PC-9 (cell line): ENCODE measurements around the gene ERBB2. TPM values are rescaled to one million over a fixed set of nuclear protein-coding genes. Genes with fewer than 3 reads are reported as not detected.

Source experiments
- BruUV-seq: library from RNA; stranded (reverse); fragments of 400-500 nt; replicated peaks from 2 replicates; lab custom pipeline; 2021; lab: Mats Ljungman, UMichigan
- CTCF ChIA-PET: fragments of 300-600 bp; sonication (Branson Sonifier 250); formaldehyde crosslinking; loops from one replicate; lab custom pipeline; 2022; ENCODE audit warnings: antibody characterized with exemption; lab: Charles Lee
- POLR2A ChIA-PET: fragments of 300-600 bp; sonication (Branson Sonifier 250); formaldehyde crosslinking; loops from one replicate; lab custom pipeline; 2022; ENCODE audit warnings: antibody characterized with exemption; ENCODE audit not compliant: unreplicated experiment; lab: Charles Lee
- DNase-seq, 2 experiments: peaks; one replicate each; pipeline versions ENCODE4 v3.0.0 to v3.0.0-alpha.2; 2015 to 2022; ENCODE audit warnings: mixed read lengths in 1 of 2
- H2AFZ ChIP-seq: fragments of 200-600 bp; sonication (generic); 2 replicates; pipeline ENCODE4 v1.8.1; 2017; ENCODE audit warnings: antibody characterized with exemption
- H3F3A ChIP-seq: fragments of 200-600 bp; sonication (generic); 2 replicates; pipeline ENCODE4 v1.8.1; 2017; ENCODE audit warnings: antibody characterized with exemption, mild to moderate bottlenecking, low read depth; ENCODE audit not compliant: insufficient read depth
- H3K27ac ChIP-seq: fragments of 200-600 bp; sonication (generic); 2 replicates; pipeline ENCODE4 v1.6.1; 2016; ENCODE audit warnings: mixed run types
- H3K27me3 ChIP-seq: fragments of 200-600 bp; sonication (generic); 2 replicates; pipeline ENCODE4 v1.6.1; 2016; ENCODE audit warnings: low read depth, mixed run types; ENCODE audit not compliant: insufficient read depth
- H3K36me3 ChIP-seq: fragments of 200-600 bp; sonication (generic); 2 replicates; pipeline ENCODE4 v1.6.1; 2016; ENCODE audit warnings: low read depth, mixed run types
- H3K4me1 ChIP-seq: fragments of 200-600 bp; sonication (generic); replicated peaks from 2 replicates; pipeline ENCODE4 v1.6.1; 2016; ENCODE audit warnings: mixed run types; ENCODE audit not compliant: insufficient read depth
- H3K4me2 ChIP-seq: fragments of 200-600 bp; sonication (generic); 2 replicates; pipeline ENCODE4 v1.6.1; 2017; ENCODE audit warnings: mixed run types
- H3K4me3 ChIP-seq: fragments of 200-600 bp; sonication (generic); 2 replicates; pipeline ENCODE4 v1.6.1; 2016; ENCODE audit warnings: mixed run types
- H3K79me2 ChIP-seq: fragments of 200-600 bp; sonication (generic); 2 replicates; pipeline ENCODE4 v1.6.1; 2017; ENCODE audit warnings: low read depth, mixed run types
- H3K9me2 ChIP-seq: fragments of 200-600 bp; sonication (generic); 2 replicates; pipeline ENCODE4 v1.8.1; 2017; ENCODE audit warnings: mild to moderate bottlenecking; ENCODE audit not compliant: insufficient read depth
- H3K9me3 ChIP-seq: fragments of 200-600 bp; sonication (generic); 2 replicates; pipeline ENCODE4 v1.8.1; 2016; ENCODE audit warnings: low read depth; ENCODE audit not compliant: insufficient read depth
- H4K20me1 ChIP-seq: fragments of 200-600 bp; sonication (generic); 2 replicates; pipeline ENCODE4 v1.8.1; 2017; ENCODE audit not compliant: insufficient read depth
- EZH2 ChIP-seq: fragments of 200-600 bp; sonication (generic); IDR thresholded peaks from 2 replicates; pipeline ENCODE4 v1.8.0; 2017; ENCODE audit warnings: antibody characterized with exemption, low read depth
- intact Hi-C: fragments of 100-400 bp; cut with micrococcal nuclease; formaldehyde crosslinking; loops from one replicate; pipeline ENCODE4 v1.10.0; 2022; ENCODE audit not compliant: unreplicated experiment
- total RNA-seq: library from RNA; stranded (reverse); gene quantifications from 2 replicates; pipeline ENCODE4 v1.2.3, GENCODE V29; 2021
- TF ChIP-seq, protein P1 (sequence below): fragments of 200-600 bp; sonication (generic); conservative IDR thresholded peaks from 2 replicates; pipeline ENCODE4 v1.6.1; 2017; ENCODE audit warnings: mixed run types, antibody characterized with exemption, mild to moderate bottlenecking, moderate library complexity

The ERBB2 gene
- total RNA-seq, 1 experiment from 2014 or later, result 90.6 TPM

DNA sequence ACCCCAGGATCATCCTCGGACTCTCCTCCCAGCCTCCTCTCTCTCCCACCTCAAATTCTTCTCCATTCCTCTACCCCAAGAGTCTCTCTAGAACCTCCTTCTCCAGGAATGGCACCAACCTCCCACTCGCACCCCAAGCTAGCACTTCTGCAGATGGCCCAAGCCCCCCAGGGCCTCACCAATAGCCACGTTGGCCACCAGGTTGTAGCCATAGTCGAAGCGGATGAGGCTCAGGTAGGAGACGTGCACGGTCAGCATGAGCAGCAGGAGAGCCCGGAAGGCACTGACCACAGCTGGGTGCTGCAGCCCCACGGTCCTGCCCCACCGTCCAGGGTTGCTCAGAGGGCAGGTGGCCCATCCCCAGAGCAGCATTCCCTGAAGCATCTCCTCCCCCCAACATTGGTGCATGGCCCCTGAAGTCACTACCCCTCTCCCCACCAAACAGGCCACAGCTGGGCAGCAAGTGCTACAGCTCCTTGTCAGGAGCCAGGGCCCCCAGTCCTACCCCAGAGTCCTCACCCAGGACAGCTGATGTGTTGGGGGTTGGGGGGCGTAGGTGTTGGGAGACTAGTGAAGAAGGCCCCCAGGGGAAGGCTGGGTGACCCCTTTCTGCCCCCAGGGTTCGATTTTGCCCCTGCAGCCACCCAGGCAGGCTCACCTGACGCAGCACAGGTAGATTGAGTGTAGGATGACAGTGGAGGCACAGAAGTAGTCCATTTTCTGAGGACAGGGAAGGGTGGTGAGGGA lies 26.4 kb upstream of the ERBB2 start:
- intact Hi-C loops, result loop anchor here (2.0 kb wide), 2 partner anchors 31 to 51 kb away; no protein-coding TSS in a partner anchor
- DNase-seq, result no peak
- H3K9me2 ChIP-seq, result no peaks in the 10 kb centered on the region
- no peak overlapping the region for H3K4me2 ChIP-seq
- ChIA-PET POLR2A (no interaction called here), CTCF (no interaction called here)
- no peak for TF ChIP-seq EZH2
- TF ChIP-seq, protein P1, sequence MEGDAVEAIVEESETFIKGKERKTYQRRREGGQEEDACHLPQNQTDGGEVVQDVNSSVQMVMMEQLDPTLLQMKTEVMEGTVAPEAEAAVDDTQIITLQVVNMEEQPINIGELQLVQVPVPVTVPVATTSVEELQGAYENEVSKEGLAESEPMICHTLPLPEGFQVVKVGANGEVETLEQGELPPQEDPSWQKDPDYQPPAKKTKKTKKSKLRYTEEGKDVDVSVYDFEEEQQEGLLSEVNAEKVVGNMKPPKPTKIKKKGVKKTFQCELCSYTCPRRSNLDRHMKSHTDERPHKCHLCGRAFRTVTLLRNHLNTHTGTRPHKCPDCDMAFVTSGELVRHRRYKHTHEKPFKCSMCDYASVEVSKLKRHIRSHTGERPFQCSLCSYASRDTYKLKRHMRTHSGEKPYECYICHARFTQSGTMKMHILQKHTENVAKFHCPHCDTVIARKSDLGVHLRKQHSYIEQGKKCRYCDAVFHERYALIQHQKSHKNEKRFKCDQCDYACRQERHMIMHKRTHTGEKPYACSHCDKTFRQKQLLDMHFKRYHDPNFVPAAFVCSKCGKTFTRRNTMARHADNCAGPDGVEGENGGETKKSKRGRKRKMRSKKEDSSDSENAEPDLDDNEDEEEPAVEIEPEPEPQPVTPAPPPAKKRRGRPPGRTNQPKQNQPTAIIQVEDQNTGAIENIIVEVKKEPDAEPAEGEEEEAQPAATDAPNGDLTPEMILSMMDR, result no peak
- H3K9me3 ChIP-seq, result no peaks in the 10 kb centered on the region
- no peaks in the 10 kb centered on the region for H3K27me3 ChIP-seq
- no peak overlapping the region for H3K27ac ChIP-seq
- BruUV-seq, result no TSS peak
- no peaks in the 10 kb centered on the region for H3K36me3 ChIP-seq
- peaks cover 37% of the 10 kb centered on the region for H3F3A ChIP-seq
- H3K4me3 ChIP-seq, result no peak overlapping the region
- H3K79me2 ChIP-seq, result no peaks in the 10 kb centered on the region
- peaks cover 38% of the 10 kb centered on the region for H3K4me1 ChIP-seq
- H4K20me1 ChIP-seq, result no peaks in the 10 kb centered on the region
- no peak overlapping the region for H2AFZ ChIP-seq

DNA sequence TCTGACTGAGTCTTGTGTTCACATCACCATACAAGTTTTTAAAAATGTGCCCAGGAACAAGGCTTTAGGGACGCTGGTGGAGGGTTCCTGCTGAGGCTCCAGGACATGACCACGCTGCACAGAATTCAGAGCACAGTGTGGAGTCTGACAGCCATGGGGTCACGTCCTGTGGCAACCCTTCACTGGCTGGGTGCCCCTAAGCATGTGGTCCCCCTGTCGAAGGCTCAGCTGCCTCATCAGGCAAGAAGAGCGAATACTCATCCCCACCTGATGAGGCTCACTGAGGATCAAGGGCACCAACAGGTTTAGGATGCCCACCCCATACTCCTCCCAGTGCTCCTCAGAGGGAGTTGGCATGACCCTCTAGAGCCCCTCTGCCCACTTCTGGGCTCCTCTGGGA lies 25.7 kb upstream of the ERBB2 start:
- H3K4me1 ChIP-seq, result peaks cover 34% of the 10 kb centered on the region
- CTCF ChIA-PET, result no interaction called here
- H2AFZ ChIP-seq, result no peak overlapping the region
- DNase-seq, result no peak
- no peaks in the 10 kb centered on the region for H4K20me1 ChIP-seq
- H3K4me2 ChIP-seq, result peak overlapping the region; percentile 69
- peaks cover 34% of the 10 kb centered on the region for H3F3A ChIP-seq
- H3K9me2 ChIP-seq, result no peaks in the 10 kb centered on the region
- H3K27ac ChIP-seq, result peak overlapping the region; percentile 65
- TF ChIP-seq, protein P1, result no peak
- no peak for TF ChIP-seq EZH2
- no peaks in the 10 kb centered on the region for H3K27me3 ChIP-seq
- BruUV-seq, result no TSS peak
- no peaks in the 10 kb centered on the region for H3K79me2 ChIP-seq
- POLR2A ChIA-PET, result no interaction called here
- intact Hi-C loops, result loop anchor here (2.0 kb wide), 1 partner anchor 31 kb away; no protein-coding TSS in a partner anchor
- H3K4me3 ChIP-seq, result no peak overlapping the region
- H3K36me3 ChIP-seq, result no peaks in the 10 kb centered on the region
- H3K9me3 ChIP-seq, result no peaks in the 10 kb centered on the region

DNA sequence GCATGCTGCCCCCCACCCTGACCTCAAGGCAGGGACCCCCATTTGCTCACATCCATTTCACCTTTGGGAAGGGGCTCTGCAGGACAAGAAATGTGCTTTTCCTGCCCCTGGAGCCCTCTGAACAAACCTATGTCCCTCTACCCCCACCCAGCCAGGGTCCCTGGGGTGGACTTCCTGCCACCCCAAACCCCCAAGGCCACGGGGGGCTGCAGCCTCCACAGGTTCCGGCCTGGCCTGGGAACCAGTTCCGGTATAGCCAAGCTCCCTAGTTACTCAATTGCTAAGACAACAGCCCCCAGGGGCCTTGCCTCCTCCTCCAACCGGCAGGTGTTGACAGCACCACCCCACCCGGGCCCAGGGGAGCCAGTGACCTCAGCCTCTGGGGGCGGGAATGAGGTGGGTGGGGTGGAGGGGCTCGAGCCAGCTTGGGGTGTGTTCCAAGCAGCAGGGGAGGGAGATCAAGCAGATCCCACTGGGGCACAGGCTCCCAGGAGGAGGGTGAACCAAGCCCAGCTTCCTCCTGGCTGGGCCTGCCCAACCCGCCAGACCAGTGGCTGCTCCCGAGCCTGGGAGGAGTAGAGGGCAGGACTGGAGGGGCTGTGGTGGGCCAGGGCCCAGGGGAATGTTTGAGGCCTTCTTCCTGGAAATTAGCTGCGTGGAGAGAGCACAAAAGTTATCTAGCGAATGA lies 25.0 kb upstream of the ERBB2 start:
- no TSS peak for BruUV-seq
- POLR2A ChIA-PET, result interaction anchor here (0.6 to 1.0 kb wide), 5 partner anchors 18 to 278 kb away, joined by 6 to 9 read pairs (median 7); partner anchors contain the start of gene ERBB2

More for the DNA sequence above, 25.0 kb upstream of the ERBB2 start:
- intact Hi-C loops, result loop anchor here (2.0 to 5.0 kb wide), 2 partner anchors 30 to 62 kb away; partner anchors contain the start of gene GRB7
- H3K4me3 ChIP-seq, result no peak overlapping the region
- TF ChIP-seq, protein P1, result no peak
- TF ChIP-seq EZH2, result no peak
- H3K27ac ChIP-seq, result peak overlapping the region; percentile 65
- DNase-seq, result peak; percentile 78 to 80
- no peaks in the 10 kb centered on the region for H3K36me3 ChIP-seq
- H3K27me3 ChIP-seq, result no peaks in the 10 kb centered on the region
- CTCF ChIA-PET, result interaction anchor here (0.7 to 0.9 kb wide), 4 partner anchors 13 to 507 kb away, joined by 3 to 5 read pairs (median 5); no protein-coding TSS in a partner anchor
- H2AFZ ChIP-seq, result no peak overlapping the region
- H3F3A ChIP-seq, result peaks cover 32% of the 10 kb centered on the region
- peak overlapping the region; percentile 69 for H3K4me2 ChIP-seq
- no peaks in the 10 kb centered on the region for H3K9me3 ChIP-seq
- H4K20me1 ChIP-seq, result no peaks in the 10 kb centered on the region
- H3K4me1 ChIP-seq, result peaks cover 34% of the 10 kb centered on the region
- H3K9me2 ChIP-seq, result no peaks in the 10 kb centered on the region
- no peaks in the 10 kb centered on the region for H3K79me2 ChIP-seq
